K562 treated with DMSO at 1 percent for 4 hours (cell line): Measurements from ENCODE around the gene SLC25A21. TPM values are rescaled to one million over a fixed set of nuclear protein-coding genes. Genes with fewer than 3 reads are reported as not detected.

ENCODE experiments used
- total RNA-seq: library from RNA; unstranded; fragments of 300-600 nt; gene quantifications from 2 replicates; pipeline ENCODE4 v1.2.3, GENCODE V29; 2022; ENCODE audit not compliant: insufficient read depth

Gene SLC25A21
- total RNA-seq: 16.9 and 19.3 TPM in 2 replicates

GRCh38 chr14:37172024-37172869 is at the start of gene SLC25A21:
TSS of gene SLC25A21 (minus strand) at chr14:37172606.

GRCh38 chr14:37197421-37198272 is 25.2 kb upstream of the SLC25A21 start, which contains the start of gene MIPOL1:
TSS of gene MIPOL1 (plus strand) at chr14:37197937. CDS start at chr14:37247889, 49,952 bp downstream.

GRCh38 chr14:36661506-36662257 is 510.7 kb downstream of the SLC25A21 start, which contains the start of gene PAX9:
TSS of gene PAX9 (plus strand) at chr14:36661860. CDS start at chr14:36662090, 230 bp downstream.

Other genes starting within 250 kb of the SLC25A21 start
- gene MIPOL1, start 25.3 kb upstream of the SLC25A21 start, total RNA-seq: 3.3 and 6.4 TPM in 2 replicates